Osteocyte (in vitro differentiated cells): ENCODE data around the gene TMEM270. TPM values are rescaled to one million over a fixed set of nuclear protein-coding genes. Genes with fewer than 3 reads are reported as not detected.

Experiments
- DNase-seq: peaks from one replicate; pipeline ENCODE4 v3.0.0; 2021; ENCODE audit warnings: mixed read lengths; ENCODE audit not compliant: unreplicated experiment; ENCODE audit errors: extremely low spot score
- H3K27ac Mint-ChIP-seq: one replicate; pipeline ENCODE4 v1.8.0; 2021; ENCODE audit warnings: mild to moderate bottlenecking, mixed read lengths; ENCODE audit not compliant: unreplicated experiment
- H3K27me3 Mint-ChIP-seq: one replicate; pipeline ENCODE4 v1.8.0; 2021; ENCODE audit warnings: mixed read lengths; ENCODE audit not compliant: unreplicated experiment
- H3K36me3 Mint-ChIP-seq: one replicate; pipeline ENCODE4 v1.8.0; 2021; ENCODE audit warnings: mixed read lengths; ENCODE audit not compliant: unreplicated experiment
- H3K4me1 Mint-ChIP-seq: one replicate; pipeline ENCODE4 v1.8.0; 2021; ENCODE audit warnings: mixed read lengths; ENCODE audit not compliant: unreplicated experiment
- H3K4me3 Mint-ChIP-seq: one replicate; pipeline ENCODE4 v1.8.0; 2021; ENCODE audit warnings: mild to moderate bottlenecking, moderate library complexity, mixed read lengths; ENCODE audit not compliant: unreplicated experiment
- H3K9me3 Mint-ChIP-seq: one replicate; pipeline ENCODE4 v1.8.0; 2021; ENCODE audit warnings: mixed read lengths; ENCODE audit not compliant: unreplicated experiment
- total RNA-seq: library from RNA; stranded (reverse); gene quantifications from 2 replicates; pipeline ENCODE4 v1.2.1, GENCODE V29; 2021
- TF ChIP-seq, protein P1 (sequence below): fragments of 200-600 bp; sonication (generic); IDR thresholded peaks from 2 replicates; pipeline ENCODE4 v1.5.0; 2021; ENCODE audit warnings: antibody characterized with exemption, mild to moderate bottlenecking, moderate library complexity

TMEM270 gene
- total RNA-seq, 1 donor from 2014 or later = not detected

DNA sequence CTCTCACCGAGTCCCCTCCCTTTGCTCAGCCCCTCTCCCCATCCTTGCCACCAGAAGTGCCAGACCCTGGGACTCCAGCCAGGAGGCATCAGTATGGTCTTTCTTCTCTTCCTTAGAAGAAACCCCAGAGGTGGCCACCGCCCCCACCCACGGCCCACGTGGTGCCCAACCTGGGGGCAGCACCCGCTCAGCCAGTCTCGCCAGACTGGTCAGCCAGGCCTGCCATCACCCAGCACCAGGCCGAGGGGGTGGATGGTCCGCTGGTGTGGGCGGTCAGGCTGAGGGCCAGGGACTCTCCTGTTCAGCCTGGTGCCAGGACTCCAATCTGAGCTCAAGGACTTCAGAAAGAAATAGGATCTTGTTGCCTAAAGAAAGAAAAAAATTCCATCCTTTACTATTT, 36.0 kb upstream of the TMEM270 start:
- Mint-ChIP-seq H3K36me3 (no peaks in the 10 kb centered on the region), H3K27me3 (no peaks in the 10 kb centered on the region), H3K27ac (no peak overlapping the region), H3K4me1 (peaks cover 30% of the 10 kb centered on the region), H3K4me3 (no peak overlapping the region), H3K9me3 (no peaks in the 10 kb centered on the region)
- DNase-seq = no peak
- TF ChIP-seq, protein P1, sequence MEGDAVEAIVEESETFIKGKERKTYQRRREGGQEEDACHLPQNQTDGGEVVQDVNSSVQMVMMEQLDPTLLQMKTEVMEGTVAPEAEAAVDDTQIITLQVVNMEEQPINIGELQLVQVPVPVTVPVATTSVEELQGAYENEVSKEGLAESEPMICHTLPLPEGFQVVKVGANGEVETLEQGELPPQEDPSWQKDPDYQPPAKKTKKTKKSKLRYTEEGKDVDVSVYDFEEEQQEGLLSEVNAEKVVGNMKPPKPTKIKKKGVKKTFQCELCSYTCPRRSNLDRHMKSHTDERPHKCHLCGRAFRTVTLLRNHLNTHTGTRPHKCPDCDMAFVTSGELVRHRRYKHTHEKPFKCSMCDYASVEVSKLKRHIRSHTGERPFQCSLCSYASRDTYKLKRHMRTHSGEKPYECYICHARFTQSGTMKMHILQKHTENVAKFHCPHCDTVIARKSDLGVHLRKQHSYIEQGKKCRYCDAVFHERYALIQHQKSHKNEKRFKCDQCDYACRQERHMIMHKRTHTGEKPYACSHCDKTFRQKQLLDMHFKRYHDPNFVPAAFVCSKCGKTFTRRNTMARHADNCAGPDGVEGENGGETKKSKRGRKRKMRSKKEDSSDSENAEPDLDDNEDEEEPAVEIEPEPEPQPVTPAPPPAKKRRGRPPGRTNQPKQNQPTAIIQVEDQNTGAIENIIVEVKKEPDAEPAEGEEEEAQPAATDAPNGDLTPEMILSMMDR = no peak

DNA sequence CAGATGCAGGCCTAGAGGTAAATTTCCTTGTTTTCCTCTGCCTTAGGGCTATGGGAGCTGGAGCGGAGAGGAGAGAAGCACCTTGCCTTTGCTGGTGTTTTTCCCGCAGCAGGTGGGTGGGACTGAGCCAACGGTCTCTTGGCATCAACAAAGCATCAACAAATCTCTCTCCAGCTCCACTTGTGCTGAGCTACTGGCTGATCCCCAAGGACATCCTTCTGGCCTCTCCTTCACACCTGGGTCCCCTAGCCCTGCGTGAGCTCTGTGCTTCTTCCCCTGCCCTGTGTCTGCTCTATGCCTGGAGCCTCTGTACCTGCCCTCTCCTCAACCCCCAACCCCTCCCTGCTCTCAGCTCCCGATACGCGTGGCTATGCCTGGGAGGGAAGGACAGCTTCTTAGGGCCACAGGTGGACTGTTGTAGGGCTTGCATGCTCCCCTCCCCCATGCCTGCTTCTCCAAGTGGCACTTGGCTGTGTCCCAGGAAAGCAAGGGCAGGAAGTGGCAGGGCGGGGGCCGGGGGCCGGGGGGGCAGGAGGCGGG, 33.3 kb upstream of the TMEM270 start:
- no peak overlapping the region for H3K27ac Mint-ChIP-seq
- H3K36me3 Mint-ChIP-seq = no peaks in the 10 kb centered on the region
- H3K4me1 Mint-ChIP-seq = peaks cover 22% of the 10 kb centered on the region
- no peak for DNase-seq
- H3K9me3 Mint-ChIP-seq = no peaks in the 10 kb centered on the region
- no peak overlapping the region for H3K4me3 Mint-ChIP-seq
- TF ChIP-seq, protein P1 = no peak
- no peaks in the 10 kb centered on the region for H3K27me3 Mint-ChIP-seq

DNA sequence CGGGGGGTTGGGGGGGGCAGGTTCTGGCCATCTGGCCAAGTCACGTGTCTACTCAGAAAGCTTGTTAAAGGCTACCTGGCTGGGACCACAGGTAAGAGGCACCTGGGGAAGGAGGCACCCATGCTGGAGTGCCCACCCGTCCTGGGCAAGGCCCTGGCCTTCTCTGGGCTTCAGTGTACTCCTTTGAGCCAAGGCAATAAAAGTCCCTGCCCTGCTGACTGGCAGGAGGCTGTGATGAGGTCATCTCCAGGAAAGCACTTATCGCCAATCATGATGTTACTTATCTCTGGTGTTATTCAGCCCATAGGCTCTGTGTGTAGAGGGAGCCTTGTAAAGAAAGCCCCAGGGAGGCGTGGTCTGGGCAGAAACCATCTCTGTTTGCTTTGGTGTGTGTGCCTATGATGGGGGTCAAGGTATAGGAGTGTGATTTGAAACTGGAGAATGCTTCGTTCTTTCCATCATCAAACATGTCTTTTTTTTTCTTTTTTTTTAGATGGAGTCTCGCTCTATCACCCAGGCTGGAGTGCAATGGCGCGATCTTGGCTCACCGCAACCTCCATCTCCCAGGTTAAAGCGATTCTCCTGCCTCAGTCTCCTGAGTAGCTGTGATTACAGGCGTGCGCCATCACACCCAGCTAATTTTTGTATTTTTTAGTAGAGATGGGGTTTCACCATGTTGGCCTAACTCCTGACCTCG, 32.7 kb upstream of the TMEM270 start:
- H3K27ac Mint-ChIP-seq = no peak overlapping the region
- TF ChIP-seq, protein P1 = no peak
- H3K4me1 Mint-ChIP-seq = peaks cover 16% of the 10 kb centered on the region
- no peaks in the 10 kb centered on the region for H3K9me3 Mint-ChIP-seq
- H3K36me3 Mint-ChIP-seq = no peaks in the 10 kb centered on the region
- no peak for DNase-seq
- H3K4me3 Mint-ChIP-seq = no peak overlapping the region
- no peaks in the 10 kb centered on the region for H3K27me3 Mint-ChIP-seq

DNA sequence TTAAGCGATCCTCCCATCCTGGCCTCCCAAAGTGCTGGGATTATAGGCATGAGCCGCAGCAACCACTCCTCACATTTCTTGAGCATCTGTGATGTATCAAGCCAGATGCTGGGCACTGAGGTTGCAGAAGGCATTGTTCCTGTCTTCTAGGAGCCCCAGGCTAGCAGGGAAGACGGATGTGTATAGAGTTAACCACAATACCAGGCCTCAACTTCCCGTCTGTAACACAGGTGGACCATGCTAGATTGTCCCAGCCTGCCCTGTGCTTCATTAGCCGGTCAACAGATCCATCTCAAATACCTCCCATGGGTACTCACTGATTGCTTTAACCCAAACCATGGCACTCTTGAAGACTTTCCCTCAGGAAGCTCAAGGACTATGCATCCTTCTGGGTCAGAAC, 32.0 kb upstream of the TMEM270 start:
- Mint-ChIP-seq H3K4me1 (peaks cover 16% of the 10 kb centered on the region), H3K27me3 (no peaks in the 10 kb centered on the region), H3K4me3 (no peak overlapping the region), H3K27ac (no peak overlapping the region), H3K9me3 (no peaks in the 10 kb centered on the region), H3K36me3 (no peaks in the 10 kb centered on the region)
- TF ChIP-seq, protein P1 = no peak
- DNase-seq = no peak

DNA sequence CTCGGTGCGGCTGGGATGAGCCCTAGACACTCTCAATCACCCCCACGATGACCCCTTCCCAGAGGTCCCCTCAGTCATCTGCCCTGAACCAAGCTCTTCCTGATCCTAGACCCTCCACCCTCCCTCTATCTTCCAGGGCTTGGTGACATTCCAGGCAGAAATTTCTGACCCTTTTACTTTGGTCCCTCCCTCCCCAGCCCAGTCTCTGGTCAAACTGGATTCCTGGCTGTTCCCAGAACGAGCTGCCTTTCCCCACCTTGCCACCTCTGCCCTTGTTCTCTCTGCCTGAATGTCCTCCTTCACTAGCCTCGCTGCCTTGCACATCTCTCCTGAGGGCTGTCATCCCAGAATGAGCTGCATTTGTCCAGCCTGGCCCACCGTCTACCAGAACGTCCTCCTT, 31.5 kb upstream of the TMEM270 start:
- no peaks in the 10 kb centered on the region for H3K36me3 Mint-ChIP-seq
- no peak for DNase-seq
- no peaks in the 10 kb centered on the region for H3K9me3 Mint-ChIP-seq
- peaks cover 16% of the 10 kb centered on the region for H3K4me1 Mint-ChIP-seq
- TF ChIP-seq, protein P1 = no peak
- no peaks in the 10 kb centered on the region for H3K27me3 Mint-ChIP-seq
- H3K27ac Mint-ChIP-seq = no peak overlapping the region
- no peak overlapping the region for H3K4me3 Mint-ChIP-seq
